Testis (tissue), 3 donors: Measurements from ENCODE around the gene MAPRE2. TPM values are rescaled to one million over a fixed set of nuclear protein-coding genes. Genes with fewer than 3 reads are reported as not detected.
"Not testable (repeated sequence)": the region's sequence is repeated elsewhere in the genome, so short reads cannot be mapped to it uniquely, and the experiment has no call there.

Experiments
- DNase-seq: peaks from one replicate; pipeline ENCODE4 v3.0.0-alpha.2; 2019
- H3K27ac ChIP-seq, 2 donors: fragments of 200-600 bp; sonication (generic); one replicate each; pipeline ENCODE4 v1.5.1; 2019
- H3K27me3 ChIP-seq: fragments of 200-600 bp; sonication (generic); one replicate; pipeline ENCODE4 v1.5.1; 2019
- H3K36me3 ChIP-seq: fragments of 200-600 bp; sonication (generic); one replicate; pipeline ENCODE4 v1.5.1; 2017; ENCODE audit warnings: low read depth; ENCODE audit errors: missing control alignments
- H3K4me1 ChIP-seq: fragments of 200-600 bp; sonication (generic); one replicate; pipeline ENCODE4 v1.5.1; 2019
- H3K4me3 ChIP-seq, 2 donors: fragments of 200-600 bp; sonication (generic); one replicate each; pipeline ENCODE4 v1.5.1; 2017 to 2019
- H3K9me3 ChIP-seq: fragments of 200-600 bp; sonication (generic); one replicate; pipeline ENCODE4 v1.5.1; 2017
- CTCF ChIP-seq, 3 experiments: fragments of 450-650 bp in 2 of 3; fragments of 200-600 bp in 1 of 3; sonication (generic) in 1 of 3; IDR thresholded peaks; one replicate each; pipeline ENCODE4 v1.5.1; 2016 to 2019; ENCODE audit warnings: antibody characterized with exemption in 3 of 3, mild to moderate bottlenecking in 2 of 3, moderate library complexity in 1 of 3
- POLR2A ChIP-seq: fragments of 450-650 bp; IDR thresholded peaks from one replicate; pipeline ENCODE4 v1.6.1; 2017; ENCODE audit warnings: antibody characterized with exemption, mild to moderate bottlenecking, moderate library complexity
- WGBS, 2 donors: methylation state at CpG; one replicate each; pipeline ENCODE4 v1.1.5; 2018; 5-methylcytosine and 5-hydroxymethylcytosine counted together
- intact Hi-C: fragments of 100-400 bp; cut with DNase I; formaldehyde crosslinking; loops from one replicate; pipeline ENCODE4 v1.15.1; 2023; ENCODE audit warnings: low total_unique reads
- polyA plus RNA-seq: library from polyadenylated mRNA; stranded (reverse); fragments of 350-450 nt; fragmentation: Illumina TruSeq; extraction: RNeasy Lipid Tissue Mini Kit (QIAGEN cat#74804); gene quantifications from one replicate; pipeline ENCODE4 v1.2.3, GENCODE V29; 2014; ENCODE audit warnings: low read depth, low replicate concordance; ENCODE audit not compliant: insufficient read depth
- total RNA-seq, 2 donors: library from RNA; depleted of rRNA; stranded (reverse); fragments of >200 nt; gene quantifications; one replicate each; pipeline ENCODE4 v1.2.3, GENCODE V29; 2016

MAPRE2 gene
- total and polyA plus RNA-seq, 3 donors from 2014 or later = 14.8 to 17.2 (median 15.2) TPM

GRCh38 chr18:35163721-35164120 lies 122.5 kb downstream of the MAPRE2 start:
- 78 to 80% methylated on average over 5 of the region's 5 CpGs for WGBS, 2 donors

GRCh38 chr18:35164133-35164532 lies 122.9 kb downstream of the MAPRE2 start:
- Histone ChIP-seq H3K27ac (no peak overlapping the region), H3K9me3 (no peaks in the 10 kb centered on the region), H3K27me3 (no peaks in the 10 kb centered on the region), H3K4me3 (no peak overlapping the region), H3K36me3 (no peaks in the 10 kb centered on the region), H3K4me1 (no peaks in the 10 kb centered on the region)
- 64 to 76% methylated on average over 5 to 6 of the region's 6 CpGs for WGBS, 2 donors
- intact Hi-C loops = no loop called here
- no peak for DNase-seq
- no peak for TF ChIP-seq CTCF (IDR thresholded peaks at IDR 0.05)
- TF ChIP-seq POLR2A = no peak

More at GRCh38 chr18:35163721-35164120, 122.5 kb downstream of the MAPRE2 start:
- Histone ChIP-seq H3K27ac (no peak overlapping the region), H3K27me3 (no peaks in the 10 kb centered on the region), H3K4me3 (no peak overlapping the region), H3K9me3 (no peaks in the 10 kb centered on the region), H3K36me3 (no peaks in the 10 kb centered on the region), H3K4me1 (no peaks in the 10 kb centered on the region)
- TF ChIP-seq POLR2A (no peak), CTCF (IDR thresholded peaks at IDR 0.05) (no peak)
- no peak for DNase-seq
- intact Hi-C loops = no loop called here

GRCh38 chr18:35167332-35167731 lies 126.1 kb downstream of the MAPRE2 start:
- Histone ChIP-seq H3K36me3 (no peaks in the 10 kb centered on the region), H3K27me3 (no peaks in the 10 kb centered on the region), H3K9me3 (no peaks in the 10 kb centered on the region), H3K27ac (no peak overlapping the region), H3K4me3 (no peak overlapping the region), H3K4me1 (no peaks in the 10 kb centered on the region)
- no peak for DNase-seq
- no peak for TF ChIP-seq CTCF (IDR thresholded peaks at IDR 0.05)
- no peak for TF ChIP-seq POLR2A
- intact Hi-C loops = no loop called here
- WGBS, 2 donors = 81 to 88% methylated on average over 6 of the region's 6 CpGs

GRCh38 chr18:35167857-35168256 lies 126.6 kb downstream of the MAPRE2 start:
- Histone ChIP-seq H3K4me3 (no peak overlapping the region), H3K9me3 (no peaks in the 10 kb centered on the region), H3K4me1 (no peaks in the 10 kb centered on the region), H3K27ac (no peak overlapping the region), H3K36me3 (no peaks in the 10 kb centered on the region), H3K27me3 (no peaks in the 10 kb centered on the region)
- DNase-seq = no peak
- TF ChIP-seq CTCF (IDR thresholded peaks at IDR 0.05) = no peak
- TF ChIP-seq POLR2A = no peak
- intact Hi-C loops = no loop called here

- DNase-seq, H3K4me3 ChIP-seq, H3K4me1 ChIP-seq, intact Hi-C loops, H3K27ac ChIP-seq, H3K27me3 ChIP-seq, H3K36me3 ChIP-seq, H3K9me3 ChIP-seq: not testable (repeated sequence)
- WGBS, 2 donors = 43 to 70% methylated on average over 1 of the region's 1 CpG
Measured at GRCh38 chr18:35170323-35170722, 129.1 kb downstream of the MAPRE2 start.
